ENCODE data around the gene PDE3B. TPM values are rescaled to one million over a fixed set of nuclear protein-coding genes. Genes with fewer than 3 reads are reported as not detected.

Gene PDE3B
- total RNA-seq, 1 donor from 2014 or later: 3.1 TPM

DNA sequence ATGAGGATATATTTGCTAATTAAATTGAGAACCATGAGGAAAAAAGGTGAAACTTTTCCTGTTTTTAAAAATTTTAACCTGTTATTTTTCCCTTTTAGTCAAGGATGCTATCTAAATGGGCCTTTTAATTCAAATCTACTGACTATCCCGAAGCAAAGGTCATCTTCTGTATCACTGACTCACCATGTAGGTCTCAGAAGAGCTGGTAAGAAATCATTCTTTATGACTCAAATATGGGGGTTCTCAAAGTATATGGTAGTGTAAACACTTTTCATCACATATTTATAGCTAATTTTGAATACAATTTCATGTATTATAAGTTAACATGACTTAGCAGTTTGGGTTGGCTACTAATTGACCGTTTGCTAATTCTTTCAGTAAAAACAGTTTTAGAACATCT lies 160.2 kb downstream of the PDE3B start:
- Histone ChIP-seq H3K36me3 (ENCODE audit: control insufficient read depth, insufficient read depth, low read length) (no peaks in the 10 kb centered on the region), H3K4me3 (ENCODE audit: low read depth, low read length) (no peak overlapping the region), H3K27me3 (ENCODE audit: control insufficient read depth, insufficient read depth, low read length) (no peaks in the 10 kb centered on the region)
- DNase-seq (ENCODE audit: low read depth): no peak
- TF ChIP-seq, protein P1, sequence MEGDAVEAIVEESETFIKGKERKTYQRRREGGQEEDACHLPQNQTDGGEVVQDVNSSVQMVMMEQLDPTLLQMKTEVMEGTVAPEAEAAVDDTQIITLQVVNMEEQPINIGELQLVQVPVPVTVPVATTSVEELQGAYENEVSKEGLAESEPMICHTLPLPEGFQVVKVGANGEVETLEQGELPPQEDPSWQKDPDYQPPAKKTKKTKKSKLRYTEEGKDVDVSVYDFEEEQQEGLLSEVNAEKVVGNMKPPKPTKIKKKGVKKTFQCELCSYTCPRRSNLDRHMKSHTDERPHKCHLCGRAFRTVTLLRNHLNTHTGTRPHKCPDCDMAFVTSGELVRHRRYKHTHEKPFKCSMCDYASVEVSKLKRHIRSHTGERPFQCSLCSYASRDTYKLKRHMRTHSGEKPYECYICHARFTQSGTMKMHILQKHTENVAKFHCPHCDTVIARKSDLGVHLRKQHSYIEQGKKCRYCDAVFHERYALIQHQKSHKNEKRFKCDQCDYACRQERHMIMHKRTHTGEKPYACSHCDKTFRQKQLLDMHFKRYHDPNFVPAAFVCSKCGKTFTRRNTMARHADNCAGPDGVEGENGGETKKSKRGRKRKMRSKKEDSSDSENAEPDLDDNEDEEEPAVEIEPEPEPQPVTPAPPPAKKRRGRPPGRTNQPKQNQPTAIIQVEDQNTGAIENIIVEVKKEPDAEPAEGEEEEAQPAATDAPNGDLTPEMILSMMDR (IDR thresholded peaks at IDR 0.05; ENCODE audit: insufficient read depth, low read length, poor library complexity, severe bottlenecking): no peak

DNA sequence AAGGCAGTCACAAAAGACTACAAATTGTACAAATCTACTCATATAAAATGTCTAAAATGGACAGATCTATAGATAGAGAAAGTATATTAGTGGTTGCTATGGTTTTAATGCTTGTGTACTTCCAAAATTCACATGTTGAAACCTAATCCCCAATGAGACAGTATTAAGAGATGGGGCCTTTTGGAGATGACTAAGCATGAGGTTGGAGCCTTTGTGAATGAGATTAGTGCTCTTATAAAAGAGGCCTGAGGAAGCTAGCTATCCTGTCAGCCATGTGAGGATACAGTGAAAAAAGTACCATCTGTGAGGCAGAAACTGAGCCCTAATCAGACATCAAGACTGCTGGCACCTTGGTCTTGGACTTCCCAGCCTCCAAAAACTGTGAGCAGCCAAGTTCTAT lies 165.9 kb downstream of the PDE3B start:
- DNase-seq (ENCODE audit: low read depth): no peak
- no peak overlapping the region for H3K4me3 ChIP-seq (ENCODE audit: low read depth, low read length)
- H3K27me3 ChIP-seq (ENCODE audit: control insufficient read depth, insufficient read depth, low read length): no peaks in the 10 kb centered on the region
- H3K36me3 ChIP-seq (ENCODE audit: control insufficient read depth, insufficient read depth, low read length): no peaks in the 10 kb centered on the region
- TF ChIP-seq, protein P1 (IDR thresholded peaks at IDR 0.05; ENCODE audit: insufficient read depth, low read length, poor library complexity, severe bottlenecking): no peak

GRCh38 chr11:14812757-14813156 lies 169.2 kb downstream of the PDE3B start:
- TF ChIP-seq, protein P1 (IDR thresholded peaks at IDR 0.05; ENCODE audit: insufficient read depth, low read length, poor library complexity, severe bottlenecking): no peak
- no peak overlapping the region for H3K4me3 ChIP-seq (ENCODE audit: low read depth, low read length)
- no peaks in the 10 kb centered on the region for H3K36me3 ChIP-seq (ENCODE audit: control insufficient read depth, insufficient read depth, low read length)
- no peaks in the 10 kb centered on the region for H3K27me3 ChIP-seq (ENCODE audit: control insufficient read depth, insufficient read depth, low read length)
- DNase-seq (ENCODE audit: low read depth): no peak

DNA sequence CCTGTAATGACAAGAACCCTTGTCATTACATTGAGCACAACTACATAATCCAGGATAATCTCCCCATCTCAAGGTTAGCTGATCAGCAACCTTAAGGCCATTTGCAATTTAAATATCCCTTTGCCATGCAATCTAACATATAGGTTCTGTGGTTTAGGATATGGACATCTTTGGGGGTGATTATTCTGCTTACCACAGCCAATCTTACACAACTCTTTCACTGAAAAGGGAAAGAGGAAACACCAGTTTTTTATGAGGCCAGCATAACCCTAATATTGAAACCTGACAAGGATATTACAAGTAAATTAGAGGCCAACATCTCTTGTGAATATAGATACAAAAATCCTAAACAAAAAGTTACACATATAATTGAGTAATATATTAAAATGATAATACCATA lies 169.9 kb downstream of the PDE3B start:
- TF ChIP-seq, protein P1 (IDR thresholded peaks at IDR 0.05; ENCODE audit: insufficient read depth, low read length, poor library complexity, severe bottlenecking): no peak
- no peak for DNase-seq (ENCODE audit: low read depth)
- no peaks in the 10 kb centered on the region for H3K36me3 ChIP-seq (ENCODE audit: control insufficient read depth, insufficient read depth, low read length)

GRCh38 chr11:14818779-14819178 lies 175.2 kb downstream of the PDE3B start:
- Histone ChIP-seq H3K27me3 (ENCODE audit: control insufficient read depth, insufficient read depth, low read length) (no peaks in the 10 kb centered on the region), H3K4me3 (ENCODE audit: low read depth, low read length) (no peak overlapping the region), H3K36me3 (ENCODE audit: control insufficient read depth, insufficient read depth, low read length) (no peaks in the 10 kb centered on the region)
- no peak for DNase-seq (ENCODE audit: low read depth)
- TF ChIP-seq, protein P1 (IDR thresholded peaks at IDR 0.05; ENCODE audit: insufficient read depth, low read length, poor library complexity, severe bottlenecking): no peak

More for the DNA sequence above, 169.9 kb downstream of the PDE3B start:
- H3K4me3 ChIP-seq (ENCODE audit: low read depth, low read length): no peak overlapping the region
- no peaks in the 10 kb centered on the region for H3K27me3 ChIP-seq (ENCODE audit: control insufficient read depth, insufficient read depth, low read length)

GRCh38 chr11:14819596-14819995 lies 176.0 kb downstream of the PDE3B start:
- H3K27me3 ChIP-seq (ENCODE audit: control insufficient read depth, insufficient read depth, low read length): no peaks in the 10 kb centered on the region
- H3K36me3 ChIP-seq (ENCODE audit: control insufficient read depth, insufficient read depth, low read length): no peaks in the 10 kb centered on the region
- no peak overlapping the region for H3K4me3 ChIP-seq (ENCODE audit: low read depth, low read length)
- TF ChIP-seq, protein P1 (IDR thresholded peaks at IDR 0.05; ENCODE audit: insufficient read depth, low read length, poor library complexity, severe bottlenecking): no peak
- DNase-seq (ENCODE audit: low read depth): no peak
